Measurements from ENCODE around the gene HRK. TPM values are rescaled to one million over a fixed set of nuclear protein-coding genes. Genes with fewer than 3 reads are reported as not detected.

Gene HRK
- total and polyA plus RNA-seq, 2 of the 13 experiments (the other 11 are each of a cell fraction or from before 2014, with no cell fraction given), result 0.02 TPM; not detected in 1

GRCh38 chr12:116910280-116910644 is 29.0 kb upstream of the HRK start (continued):
- TF ChIP-seq ZFP90 (CRISPR knock-in tag; IDR thresholded peaks at IDR 0.05; ENCODE audit: borderline replicate concordance), result no peak
- no peak for TF ChIP-seq ZFP1 (CRISPR knock-in tag; IDR thresholded peaks at IDR 0.05)
- TF ChIP-seq TRAFD1 (CRISPR knock-in tag; IDR thresholded peaks at IDR 0.05; ENCODE audit: borderline replicate concordance), result no peak
- TF ChIP-seq ZNF367 (CRISPR knock-in tag; IDR thresholded peaks at IDR 0.05; ENCODE audit: borderline replicate concordance), result no peak
- no peak for TF ChIP-seq ZNF441 (CRISPR knock-in tag; IDR thresholded peaks at IDR 0.05; ENCODE audit: borderline replicate concordance)
- no peak for TF ChIP-seq CBX1 (IDR thresholded peaks at IDR 0.05; ENCODE audit: low read depth)
- no peak for TF ChIP-seq DZIP1 (CRISPR knock-in tag; IDR thresholded peaks at IDR 0.05)
- no peak for TF ChIP-seq ZBED4 (CRISPR knock-in tag; IDR thresholded peaks at IDR 0.05; ENCODE audit: borderline replicate concordance)
